Measurements from ENCODE around the gene RIC8B. TPM values are rescaled to one million over a fixed set of nuclear protein-coding genes. Genes with fewer than 3 reads are reported as not detected.
A peak's percentile ranks its signal among the peaks of the same experiment; 100 is the strongest.

The RIC8B gene
- total RNA-seq, 2 donors from 2014 or later = 15.8 to 18.2 TPM

- DNase-seq (ENCODE audit: low spot score) (no peak), ATAC-seq (no peak)
- Mint-ChIP-seq H3K4me3 (no peak overlapping the region), H3K36me3 (no peaks in the 10 kb centered on the region), H3K9me3 (no peaks in the 10 kb centered on the region), H3K27me3 (peaks cover 24 to 45% of the 10 kb centered on the region in 2 donors), H3K4me1 (ENCODE audit: low read depth in 2 of 2) (peaks cover 11 to 12% of the 10 kb centered on the region in 2 donors), H3K27ac (no peak overlapping the region)
These were observed 123.8 kb downstream of the RIC8B start for GRCh38 chr12:106897981-106898901.

DNA sequence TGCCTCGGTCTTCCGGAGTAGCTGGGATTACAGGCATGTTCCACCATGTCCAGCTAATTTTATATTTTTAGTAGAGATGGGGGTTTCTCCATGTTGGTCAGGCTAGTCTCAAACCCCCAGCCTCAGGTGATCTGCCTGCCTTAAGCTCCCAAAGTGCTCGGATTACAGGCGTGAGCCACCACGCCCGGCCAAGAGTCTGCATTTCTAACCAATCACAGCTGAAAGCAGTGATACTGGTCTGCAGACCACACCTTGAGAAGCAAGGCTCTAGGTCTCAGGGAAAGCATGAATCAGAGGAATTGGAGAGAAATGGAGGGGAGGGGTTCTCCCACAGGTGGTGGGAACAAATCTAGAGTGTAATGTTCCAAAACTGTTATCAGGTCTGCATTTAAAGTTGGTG, 126.1 kb downstream of the RIC8B start:
- no peak for ATAC-seq

GRCh38 chr12:106901276-106901675, 126.8 kb downstream of the RIC8B start:
- H3K27me3 Mint-ChIP-seq = peaks cover 26 to 48% of the 10 kb centered on the region in 2 donors
- no peaks in the 10 kb centered on the region for H3K36me3 Mint-ChIP-seq
- no peak overlapping the region for H3K27ac Mint-ChIP-seq
- ATAC-seq (no peak), DNase-seq (ENCODE audit: low spot score) (no peak)
- H3K4me3 Mint-ChIP-seq = no peak overlapping the region
- H3K9me3 Mint-ChIP-seq = no peaks in the 10 kb centered on the region
- peaks cover 10 to 11% of the 10 kb centered on the region in 2 donors for H3K4me1 Mint-ChIP-seq (ENCODE audit: low read depth in 2 of 2)

More for the DNA sequence above, 126.1 kb downstream of the RIC8B start:
- peaks cover 14% of the 10 kb centered on the region in 2 donors for H3K4me1 Mint-ChIP-seq (ENCODE audit: low read depth in 2 of 2)
- H3K4me3 Mint-ChIP-seq = no peak overlapping the region
- no peaks in the 10 kb centered on the region for H3K36me3 Mint-ChIP-seq
- DNase-seq (ENCODE audit: low spot score) = no peak
- H3K27ac Mint-ChIP-seq = no peak overlapping the region
- peaks cover 28 to 55% of the 10 kb centered on the region in 2 donors for H3K27me3 Mint-ChIP-seq
- H3K9me3 Mint-ChIP-seq = no peaks in the 10 kb centered on the region

- DNase-seq (ENCODE audit: low spot score) (no peak), ATAC-seq (no peak)
- Mint-ChIP-seq H3K9me3 (no peaks in the 10 kb centered on the region), H3K36me3 (no peaks in the 10 kb centered on the region), H3K27me3 (peaks cover 34 to 55% of the 10 kb centered on the region in 2 donors), H3K27ac (no peak overlapping the region), H3K4me1 (ENCODE audit: low read depth in 2 of 2) (peaks cover 9 to 11% of the 10 kb centered on the region in 2 donors), H3K4me3 (no peak overlapping the region)
These were observed 127.6 kb downstream of the RIC8B start for GRCh38 chr12:106902053-106902452.

DNA sequence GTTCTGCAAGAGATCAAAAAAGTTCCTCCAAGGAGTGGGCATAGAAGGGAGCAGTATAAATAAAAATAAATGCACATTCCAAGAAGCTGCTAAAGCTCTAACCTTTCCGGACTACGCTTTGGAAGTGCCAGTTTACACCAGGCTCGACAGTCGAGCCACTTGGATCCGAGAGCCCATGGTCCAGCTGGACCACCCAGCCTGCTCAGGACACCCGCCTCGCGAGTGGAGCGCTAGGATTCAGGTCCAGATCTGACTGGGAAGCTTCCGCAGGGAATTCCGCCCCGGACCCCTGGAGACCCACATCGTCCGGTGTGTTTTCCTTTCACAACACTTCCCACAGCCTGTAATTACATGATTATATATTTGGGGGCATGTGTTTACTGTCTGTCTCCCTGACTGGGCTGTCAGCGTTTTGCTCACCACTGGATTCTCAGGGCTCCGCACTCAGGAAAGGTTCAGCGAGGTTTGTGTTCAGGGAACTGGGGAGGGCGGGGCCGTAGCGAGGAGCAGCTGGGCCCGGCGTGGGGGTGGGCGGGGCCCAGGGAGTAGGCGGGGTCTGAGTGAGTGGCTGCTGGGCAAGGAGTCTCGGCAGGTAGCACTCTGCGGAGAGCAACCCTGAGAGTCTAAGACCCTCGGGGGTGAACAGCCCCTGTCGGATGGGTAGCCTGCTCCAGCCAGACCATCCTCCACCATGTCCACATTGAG, 128.9 kb downstream of the RIC8B start:
- Mint-ChIP-seq H3K4me1 (ENCODE audit: low read depth in 2 of 2) (peaks cover 9 to 14% of the 10 kb centered on the region in 2 donors), H3K27ac (no peak overlapping the region), H3K4me3 (peak overlapping the region; percentile 28), H3K36me3 (no peaks in the 10 kb centered on the region), H3K9me3 (no peaks in the 10 kb centered on the region), H3K27me3 (peaks cover 33 to 65% of the 10 kb centered on the region in 2 donors)
- ATAC-seq (peak; percentile 91 to 94), DNase-seq (ENCODE audit: low spot score) (peak; percentile 74)

GRCh38 chr12:106906715-106907114, 132.2 kb downstream of the RIC8B start:
- H3K4me1 Mint-ChIP-seq (ENCODE audit: low read depth in 2 of 2) = peaks cover 20 to 23% of the 10 kb centered on the region in 2 donors
- DNase-seq (ENCODE audit: low spot score) = no peak
- no peak overlapping the region for H3K4me3 Mint-ChIP-seq
- H3K27me3 Mint-ChIP-seq = peaks cover 30 to 55% of the 10 kb centered on the region in 2 donors
- H3K27ac Mint-ChIP-seq = peak overlapping the region in 1 of 2 donors; percentile 44
- no peaks in the 10 kb centered on the region for H3K9me3 Mint-ChIP-seq
- H3K36me3 Mint-ChIP-seq = no peaks in the 10 kb centered on the region
- no peak for ATAC-seq

DNA sequence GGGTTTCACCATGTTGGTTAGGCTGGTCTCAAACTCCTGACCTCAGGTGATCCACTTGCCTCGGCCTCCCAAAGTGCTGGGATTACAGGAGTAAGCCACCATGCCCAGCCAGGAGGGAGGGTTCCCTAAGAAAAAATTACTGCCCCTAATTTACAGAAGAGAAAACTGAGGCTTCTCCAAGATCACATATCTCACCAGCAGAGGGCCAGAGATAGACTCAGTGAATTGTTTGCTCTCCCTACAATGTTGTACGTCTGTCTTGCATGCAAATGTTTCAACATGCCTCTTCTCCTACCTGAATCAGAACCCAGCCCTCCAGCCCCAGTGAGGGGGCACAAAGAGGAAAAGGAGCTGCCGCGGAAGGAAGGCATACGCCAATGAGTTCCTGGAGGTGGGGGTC, 132.9 kb downstream of the RIC8B start:
- DNase-seq (ENCODE audit: low spot score) = no peak
- H3K4me3 Mint-ChIP-seq = no peak overlapping the region
- no peak for ATAC-seq
- peaks cover 26 to 48% of the 10 kb centered on the region in 2 donors for H3K27me3 Mint-ChIP-seq
- no peaks in the 10 kb centered on the region for H3K36me3 Mint-ChIP-seq
- peaks cover 23 to 24% of the 10 kb centered on the region in 2 donors for H3K4me1 Mint-ChIP-seq (ENCODE audit: low read depth in 2 of 2)
- H3K27ac Mint-ChIP-seq = no peak overlapping the region
- no peaks in the 10 kb centered on the region for H3K9me3 Mint-ChIP-seq

- Mint-ChIP-seq H3K4me1 (ENCODE audit: low read depth in 2 of 2) (peaks cover 20 to 26% of the 10 kb centered on the region in 2 donors), H3K4me3 (no peak overlapping the region), H3K9me3 (no peaks in the 10 kb centered on the region), H3K27me3 (peaks cover 22 to 44% of the 10 kb centered on the region in 2 donors), H3K27ac (no peak overlapping the region), H3K36me3 (no peaks in the 10 kb centered on the region)
- ATAC-seq (no peak), DNase-seq (ENCODE audit: low spot score) (no peak)
These were observed 133.4 kb downstream of the RIC8B start for GRCh38 chr12:106907846-106908245.

DNA sequence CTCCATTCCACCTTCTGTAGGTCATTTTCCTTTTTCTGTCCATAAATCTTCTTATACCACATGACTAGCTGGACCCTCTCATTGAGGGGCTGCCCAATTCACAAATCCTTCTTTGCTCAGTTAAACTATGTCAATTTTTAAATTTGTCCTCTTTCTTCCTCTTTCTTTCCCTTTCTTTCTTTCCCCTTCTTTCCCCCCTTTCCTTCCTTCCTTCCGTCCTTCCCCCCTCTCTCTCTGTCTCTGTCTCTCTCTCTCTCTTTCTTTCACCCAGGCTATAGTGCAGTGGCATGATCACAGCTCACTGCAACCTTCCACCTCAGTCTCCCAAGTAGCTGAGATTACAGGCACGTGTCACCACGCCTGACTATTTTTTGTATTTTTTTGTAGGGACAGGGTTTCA, 134.1 kb downstream of the RIC8B start:
- Mint-ChIP-seq H3K27me3 (peaks cover 17 to 38% of the 10 kb centered on the region in 2 donors), H3K9me3 (no peaks in the 10 kb centered on the region), H3K36me3 (no peaks in the 10 kb centered on the region), H3K4me1 (ENCODE audit: low read depth in 2 of 2) (peaks cover 13 to 19% of the 10 kb centered on the region in 2 donors), H3K4me3 (no peak overlapping the region), H3K27ac (no peak overlapping the region)
- ATAC-seq (no peak), DNase-seq (ENCODE audit: low spot score) (no peak)

- H3K27me3 Mint-ChIP-seq = peaks cover 14 to 28% of the 10 kb centered on the region in 2 donors
- peak in 1 of 2 donors; percentile 61 for ATAC-seq
- no peaks in the 10 kb centered on the region for H3K9me3 Mint-ChIP-seq
- H3K27ac Mint-ChIP-seq = peak overlapping the region in 1 of 2 donors; percentile 73
- H3K4me3 Mint-ChIP-seq = peak overlapping the region; percentile 56
- H3K36me3 Mint-ChIP-seq = no peaks in the 10 kb centered on the region
- DNase-seq (ENCODE audit: low spot score) = no peak
- peaks cover 20 to 25% of the 10 kb centered on the region in 2 donors for H3K4me1 Mint-ChIP-seq (ENCODE audit: low read depth in 2 of 2)
These were observed 135.7 kb downstream of the RIC8B start for GRCh38 chr12:106910202-106910601.

DNA sequence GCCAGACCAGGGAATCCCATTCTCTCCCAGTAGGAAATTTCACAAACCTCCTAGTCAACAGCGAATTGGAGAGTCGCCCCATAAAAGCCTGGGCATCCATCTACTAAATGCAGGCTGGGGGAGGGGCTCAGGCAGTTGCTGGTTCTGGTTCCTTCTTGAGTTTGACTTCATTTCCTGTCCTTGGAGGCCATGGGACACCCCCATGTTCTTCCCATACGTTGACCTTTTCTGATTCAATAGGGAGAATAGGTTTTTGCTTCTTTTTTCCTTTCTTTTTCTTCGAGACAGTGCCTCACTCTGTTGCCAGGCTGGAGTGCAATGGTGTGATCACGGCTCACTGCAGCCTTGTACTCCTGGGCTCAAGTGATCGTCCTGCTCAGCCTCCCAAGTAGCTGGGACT, 137.1 kb downstream of the RIC8B start:
- Mint-ChIP-seq H3K9me3 (no peaks in the 10 kb centered on the region), H3K27ac (no peak overlapping the region), H3K4me3 (peak overlapping the region; percentile 4), H3K27me3 (peaks cover 10 to 24% of the 10 kb centered on the region in 2 donors), H3K4me1 (ENCODE audit: low read depth in 2 of 2) (peaks cover 28 to 32% of the 10 kb centered on the region in 2 donors), H3K36me3 (no peaks in the 10 kb centered on the region)
- ATAC-seq (no peak), DNase-seq (ENCODE audit: low spot score) (no peak)

DNA sequence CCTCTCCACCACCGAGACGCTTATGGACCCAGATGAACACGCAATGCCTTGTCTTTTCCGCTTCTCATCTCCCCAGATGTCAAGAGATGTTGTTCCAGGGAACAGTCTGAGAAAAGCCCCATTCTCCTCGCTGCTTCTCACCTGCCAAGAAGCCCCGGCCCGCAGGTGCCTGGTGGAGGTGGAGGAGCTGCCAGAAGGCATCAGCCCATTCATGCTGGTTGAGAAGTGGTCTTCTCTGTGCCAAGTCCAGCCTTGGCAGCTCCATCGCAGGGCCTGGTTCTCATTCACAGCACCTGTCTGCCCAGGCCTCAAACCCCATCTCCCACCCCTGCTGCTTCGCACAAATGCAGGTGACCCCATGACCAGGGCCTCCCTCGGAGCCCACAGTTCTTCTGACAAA, 139.0 kb downstream of the RIC8B start:
- H3K27ac Mint-ChIP-seq = no peak overlapping the region
- DNase-seq (ENCODE audit: low spot score) = no peak
- H3K27me3 Mint-ChIP-seq = peaks cover 3 to 6% of the 10 kb centered on the region in 2 donors
- no peaks in the 10 kb centered on the region for H3K9me3 Mint-ChIP-seq
- no peaks in the 10 kb centered on the region for H3K36me3 Mint-ChIP-seq
- H3K4me3 Mint-ChIP-seq = no peak overlapping the region
- ATAC-seq = no peak
- peaks cover 25 to 28% of the 10 kb centered on the region in 2 donors for H3K4me1 Mint-ChIP-seq (ENCODE audit: low read depth in 2 of 2)

- H3K36me3 Mint-ChIP-seq = no peaks in the 10 kb centered on the region
- no peak overlapping the region for H3K27ac Mint-ChIP-seq
- peaks cover 2 to 5% of the 10 kb centered on the region in 2 donors for H3K27me3 Mint-ChIP-seq
- DNase-seq (ENCODE audit: low spot score) (no peak), ATAC-seq (peak; percentile 45 to 74)
- H3K9me3 Mint-ChIP-seq = no peaks in the 10 kb centered on the region
- peaks cover 27 to 28% of the 10 kb centered on the region in 2 donors for H3K4me1 Mint-ChIP-seq (ENCODE audit: low read depth in 2 of 2)
- H3K4me3 Mint-ChIP-seq = no peak overlapping the region
These were observed 140.5 kb downstream of the RIC8B start for GRCh38 chr12:106914796-106915634.

Data from natural killer cell treated with Interleukin-12 subunit alpha and Interleukin-12 subunit beta and Interleukin-15 and Interleukin-18, amount 100 ng/mL, for 72 hours (primary cell).